Suprapubic skin (tissue), 4 donors: ENCODE measurements around the gene CLBA1.

Experiments used
- CTCF ChIP-seq, 2 donors: fragments of 200-600 bp in 1 of 2; fragments of 450-650 bp in 1 of 2; sonication (generic) in 1 of 2; IDR thresholded peaks; one replicate each; pipeline ENCODE4 v1.5.1; 2016 to 2019; ENCODE audit warnings: antibody characterized with exemption in 2 of 2, mild to moderate bottlenecking in 1 of 2, moderate library complexity in 1 of 2
- POLR2A ChIP-seq, 2 donors: fragments of 450-650 bp; IDR thresholded peaks; one replicate each; pipeline ENCODE4 v1.6.1; 2017; ENCODE audit warnings: antibody characterized with exemption in 2 of 2, mild to moderate bottlenecking in 2 of 2, moderate library complexity in 2 of 2
- POLR2AphosphoS5 ChIP-seq, 3 donors: sonication (generic); formaldehyde crosslinking; IDR thresholded peaks; one replicate each; pipeline ENCODE4 v1.6.1; 2017; ENCODE audit warnings: antibody characterized with exemption in 3 of 3

GRCh38 chr14:105030194-105030593 is 44.6 kb downstream of the CLBA1 start:
- TF ChIP-seq CTCF (IDR thresholded peaks at IDR 0.05) (no peak), POLR2AphosphoS5 (IDR thresholded peaks at IDR 0.05) (no peak), POLR2A (IDR thresholded peaks at IDR 0.05) (no peak)
